Stimulated activated naive CD4-positive, alpha-beta T cell treated with Interleukin-2 at 50 U/mL for 16 hours (primary cell): ENCODE measurements around the gene ADH6.
"Not testable (repeated sequence)": the region's sequence is repeated elsewhere in the genome, so short reads cannot be mapped to it uniquely, and the experiment has no call there.

Experiments
- DNase-seq: peaks from one replicate; lab custom pipeline; 2025; lab: John Stamatoyannopoulos, UW

Gene ADH6

GRCh38 chr4:99190336-99190735 lies 28.7 kb downstream of the ADH6 start:
- no peak for DNase-seq

GRCh38 chr4:99189900-99190299 lies 29.1 kb downstream of the ADH6 start:
- not testable (repeated sequence) for DNase-seq

GRCh38 chr4:99186029-99186428 lies 33.0 kb downstream of the ADH6 start:
- no peak for DNase-seq

- no peak for DNase-seq
These were observed 33.5 kb downstream of the ADH6 start for GRCh38 chr4:99185581-99185980.

- no peak for DNase-seq
These were observed 38.5 kb downstream of the ADH6 start for GRCh38 chr4:99180382-99181070.

GRCh38 chr4:99179626-99180025 lies 39.4 kb downstream of the ADH6 start:
- no peak for DNase-seq

GRCh38 chr4:99179178-99179577 lies 39.9 kb downstream of the ADH6 start:
- DNase-seq = no peak

GRCh38 chr4:99166544-99166943 lies 52.5 kb downstream of the ADH6 start:
- no peak for DNase-seq

GRCh38 chr4:99165978-99166377 lies 53.1 kb downstream of the ADH6 start:
- no peak for DNase-seq

- DNase-seq = no peak
These were observed 57.5 kb downstream of the ADH6 start for GRCh38 chr4:99161373-99162099.

GRCh38 chr4:99159699-99160098 lies 59.3 kb downstream of the ADH6 start:
- no peak for DNase-seq

GRCh38 chr4:99157478-99157935 lies 61.5 kb downstream of the ADH6 start:
- no peak for DNase-seq

GRCh38 chr4:99156992-99157391 lies 62.1 kb downstream of the ADH6 start:
- no peak for DNase-seq

- no peak for DNase-seq
These were observed 64.2 kb downstream of the ADH6 start for GRCh38 chr4:99154658-99155342.
